Liver (tissue), 9 donors: ENCODE measurements around the gene ASPDH. TPM values are rescaled to one million over a fixed set of nuclear protein-coding genes. Genes with fewer than 3 reads are reported as not detected.

Experiments used
- DNase-seq: peaks from one replicate; pipeline ENCODE4 v3.0.0-alpha.2; 2017; ENCODE audit warnings: low spot score
- H3K27ac ChIP-seq, 2 donors: one replicate each; pipeline ENCODE4 v1.7.0; 2013; ENCODE audit warnings: inconsistent platforms in 2 of 2, low read length in 2 of 2, control low read depth in 1 of 2, low read depth in 1 of 2, mild to moderate bottlenecking in 1 of 2
- H3K27me3 ChIP-seq, 4 donors: one replicate each; pipeline versions ENCODE4 v1.6.1 to v1.7.0; 2013; ENCODE audit warnings: low read length in 3 of 4, inconsistent platforms in 1 of 4, mild to moderate bottlenecking in 1 of 4, moderate library complexity in 1 of 4; ENCODE audit not compliant: control insufficient read depth in 4 of 4, insufficient read depth in 4 of 4
- H3K36me3 ChIP-seq, 4 donors: one replicate each; pipeline versions ENCODE4 v1.6.1 to v1.7.0; 2013; ENCODE audit warnings: low read length in 3 of 4, mild to moderate bottlenecking in 3 of 4, low read depth in 1 of 4, moderate library complexity in 1 of 4; ENCODE audit not compliant: control insufficient read depth in 4 of 4, insufficient read depth in 3 of 4
- H3K4me1 ChIP-seq, 4 donors: one replicate each; pipeline versions ENCODE4 v1.6.1 to v1.7.0; 2013; ENCODE audit warnings: low read length in 3 of 4, mild to moderate bottlenecking in 3 of 4, moderate library complexity in 1 of 4; ENCODE audit not compliant: control insufficient read depth in 4 of 4, insufficient read depth in 4 of 4
- H3K4me3 ChIP-seq, 3 donors: one replicate each; pipeline versions ENCODE4 v1.6.1 to v1.7.0; 2013; ENCODE audit warnings: low read length in 3 of 3, control low read depth in 1 of 3, low read depth in 1 of 3, mild to moderate bottlenecking in 1 of 3
- H3K9ac ChIP-seq, 2 donors: one replicate each; pipeline ENCODE4 v1.7.0; 2013; ENCODE audit warnings: low read length in 2 of 2, mild to moderate bottlenecking in 2 of 2, moderate library complexity in 2 of 2, control low read depth in 1 of 2, low read depth in 1 of 2
- H3K9me3 ChIP-seq, 4 donors: one replicate each; pipeline versions ENCODE4 v1.6.1 to v1.7.0; 2013; ENCODE audit warnings: low read length in 3 of 4; ENCODE audit not compliant: control insufficient read depth in 4 of 4
- ATF3 ChIP-seq: IDR thresholded peaks from 2 replicates; pipeline ENCODE4 v1.6.1; 2016; ENCODE audit warnings: antibody characterized with exemption
- CTCF ChIP-seq: fragments of 150-350 bp; IDR thresholded peaks from 2 replicates; pipeline ENCODE4 v1.5.1; 2017; ENCODE audit warnings: improper control_type of control experiment, low read depth, low read length; ENCODE audit not compliant: missing input control
- EGR1 ChIP-seq, 2 donors: IDR thresholded peaks; 2 replicates each; pipeline ENCODE4 v1.6.1; 2016 to 2018; ENCODE audit warnings: antibody characterized with exemption in 2 of 2, low read depth in 2 of 2
- FOXA2 ChIP-seq: IDR thresholded peaks from 2 replicates; pipeline ENCODE4 v1.6.1; 2016; ENCODE audit warnings: antibody characterized with exemption
- GABPA ChIP-seq, 2 donors: IDR thresholded peaks in 1 of 2; conservative IDR thresholded peaks in 1 of 2; 2 replicates each; pipeline ENCODE4 v1.6.1; 2016; ENCODE audit warnings: antibody characterized with exemption in 2 of 2, mild to moderate bottlenecking in 1 of 2, moderate library complexity in 1 of 2
- HNF4A ChIP-seq, 2 donors: conservative IDR thresholded peaks; 2 replicates each; pipeline ENCODE4 v1.6.1; 2016; ENCODE audit warnings: antibody characterized with exemption in 2 of 2, mild to moderate bottlenecking in 2 of 2
- HNF4G ChIP-seq: IDR thresholded peaks from 2 replicates; pipeline ENCODE4 v1.6.1; 2016; ENCODE audit warnings: antibody characterized with exemption
- JUND ChIP-seq, 2 donors: IDR thresholded peaks; 2 replicates each; pipeline ENCODE4 v1.6.1; 2016; ENCODE audit warnings: antibody characterized with exemption in 2 of 2
- MAX ChIP-seq: IDR thresholded peaks from 2 replicates; pipeline ENCODE4 v1.6.1; 2016; ENCODE audit warnings: antibody characterized with exemption
- NR2F2 ChIP-seq: IDR thresholded peaks from 2 replicates; pipeline ENCODE4 v1.6.1; 2016; ENCODE audit warnings: antibody characterized with exemption
- RAD21 ChIP-seq, 2 donors: IDR thresholded peaks; 2 replicates each; pipeline ENCODE4 v1.6.1; 2016; ENCODE audit warnings: antibody characterized with exemption in 2 of 2, mild to moderate bottlenecking in 2 of 2
- REST ChIP-seq: IDR thresholded peaks from 2 replicates; pipeline ENCODE4 v1.6.1; 2016; ENCODE audit warnings: antibody characterized with exemption, mild to moderate bottlenecking
- RXRA ChIP-seq, 2 donors: IDR thresholded peaks; 2 replicates each; pipeline ENCODE4 v1.6.1; 2017 to 2018; ENCODE audit warnings: antibody characterized with exemption in 2 of 2, mild to moderate bottlenecking in 1 of 2
- SP1 ChIP-seq: IDR thresholded peaks from 2 replicates; pipeline ENCODE4 v1.6.1; 2018; ENCODE audit warnings: antibody characterized with exemption, mild to moderate bottlenecking
- TAF1 ChIP-seq: conservative IDR thresholded peaks from 2 replicates; pipeline ENCODE4 v1.6.1; 2016; ENCODE audit warnings: antibody characterized with exemption, mild to moderate bottlenecking
- YY1 ChIP-seq: IDR thresholded peaks from 2 replicates; pipeline ENCODE4 v1.6.1; 2016; ENCODE audit warnings: antibody characterized with exemption, mild to moderate bottlenecking
- ZBTB33 ChIP-seq: IDR thresholded peaks from 2 replicates; pipeline ENCODE4 v1.6.1; 2016; ENCODE audit warnings: antibody characterized with exemption
- WGBS: extraction: QIAGEN DNeasy Blood & Tissue Kit; methylation state at CpG from one replicate; pipeline ENCODE4 v1.1.7; 2013; 5-methylcytosine and 5-hydroxymethylcytosine counted together
- polyA plus RNA-seq, 2 donors: library from polyadenylated mRNA; stranded (reverse) in 1 of 2; unstranded in 1 of 2; fragments of 200-250 nt in 1 of 2; fragments of >200 nt in 1 of 2; fragmentation: Nextera tagmentation in 1 of 2; extraction: Ambion mirVana in 1 of 2; gene quantifications; one replicate each; pipeline versions ENCODE4 v1.2.1 to v1.2.3, GENCODE V29; 2013 to 2015
- total RNA-seq, 2 donors: library from RNA; depleted of rRNA; stranded (reverse); fragments of >200 nt; gene quantifications; one replicate each; pipeline ENCODE4 v1.2.3, GENCODE V29; 2014
- donor health status: healthy.
- donor health status: healthy.
- donor health status: healthy.
- donor health status: healthy.
- donor health status: healthy.

The ASPDH gene
- total and polyA plus RNA-seq, 4 donors: 7.3 to 82.0 (median 37.1) TPM

- Histone ChIP-seq H3K27me3 (peaks cover 0 to 7% (median 3%) of the 10 kb centered on the region in 4 donors), H3K9me3 (no peaks in the 10 kb centered on the region), H3K4me1 (peaks cover 0 to 11% (median 2%) of the 10 kb centered on the region in 4 donors), H3K4me3 (peak overlapping the region in 2 of 3 donors; percentile 21 to 43), H3K36me3 (no peaks in the 10 kb centered on the region), H3K9ac (no peak overlapping the region), H3K27ac (no peak overlapping the region)
- DNase-seq: peak; percentile 84
- peak; percentile 46 for TF ChIP-seq CTCF
- TF ChIP-seq ATF3: no peak
- peak; percentile 48 to 70 for TF ChIP-seq RAD21 (IDR thresholded peaks at IDR 0.05)
- 1% methylated on average over 39 of the region's 39 CpGs for WGBS
These were observed 42.7 kb upstream of the ASPDH start for GRCh38 chr19:50556282-50557008.

GRCh38 chr19:50555450-50556281 is 42.0 kb upstream of the ASPDH start:
- no peak for DNase-seq
- Histone ChIP-seq H3K36me3 (no peaks in the 10 kb centered on the region), H3K4me1 (peaks cover 0 to 11% (median 2%) of the 10 kb centered on the region in 4 donors), H3K4me3 (peak overlapping the region in 1 of 3 donors; percentile 21), H3K9ac (no peak overlapping the region), H3K27ac (no peak overlapping the region), H3K9me3 (no peaks in the 10 kb centered on the region), H3K27me3 (peaks cover 0 to 7% (median 5%) of the 10 kb centered on the region in 4 donors)
- TF ChIP-seq ZBTB33: no peak
- no peak for TF ChIP-seq HNF4G
- no peak for TF ChIP-seq ATF3
- no peak for TF ChIP-seq SP1
- no peak for TF ChIP-seq CTCF
- TF ChIP-seq MAX: no peak
- no peak for TF ChIP-seq RXRA (IDR thresholded peaks at IDR 0.05)
- TF ChIP-seq EGR1 (IDR thresholded peaks at IDR 0.05; ENCODE audit: low read depth in 2 of 2): no peak
- no peak for TF ChIP-seq TAF1
- TF ChIP-seq RAD21 (IDR thresholded peaks at IDR 0.05): no peak
- no peak for TF ChIP-seq GABPA (IDR thresholded peaks at IDR 0.05 in 1 of 2, conservative IDR thresholded peaks at IDR 0.05 in 1 of 2)
- no peak for TF ChIP-seq HNF4A (conservative IDR thresholded peaks at IDR 0.05)
- TF ChIP-seq JUND (IDR thresholded peaks at IDR 0.05): no peak
- TF ChIP-seq YY1: no peak
- TF ChIP-seq FOXA2: no peak
- no peak for TF ChIP-seq NR2F2
- no peak for TF ChIP-seq REST
- WGBS: 33% methylated on average over 28 of the region's 28 CpGs
